ENCODE data around the gene PDSS1.

PDSS1 gene

DNA sequence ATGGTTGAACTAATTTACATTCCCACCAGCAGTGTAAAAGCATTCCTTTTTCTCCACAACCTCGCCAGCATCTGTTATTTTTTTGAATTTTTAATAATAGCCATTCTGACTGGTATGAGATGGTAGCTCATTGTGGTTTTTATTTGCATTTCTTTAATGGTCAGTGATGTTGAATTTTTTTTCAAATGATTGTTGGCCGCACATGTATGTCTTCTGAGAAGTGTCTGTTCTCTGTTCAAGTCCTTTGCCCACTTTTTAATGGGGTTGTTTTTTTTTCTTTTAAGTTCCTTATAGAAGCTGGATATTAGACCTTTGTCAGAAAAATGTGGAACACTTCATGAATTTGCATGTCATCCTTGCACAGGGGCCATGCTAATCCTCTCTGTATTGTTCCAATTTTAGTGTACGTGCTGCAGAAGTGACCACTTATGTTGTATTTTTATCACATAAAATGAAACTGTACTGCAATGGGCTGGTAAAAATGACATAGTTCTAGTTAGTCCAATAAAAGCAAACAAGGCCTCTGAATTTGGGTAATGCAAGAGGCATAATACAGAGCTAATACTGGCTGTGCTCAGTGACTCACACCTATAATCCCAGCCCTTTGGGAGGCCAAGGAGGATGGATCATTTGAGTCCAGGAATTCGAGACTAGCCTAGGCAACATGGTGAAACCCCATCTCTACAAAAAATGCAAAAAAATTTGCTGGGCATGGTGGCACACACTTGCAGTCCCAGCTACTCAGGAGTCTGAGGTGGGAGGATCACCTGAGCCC, 92.9 kb downstream of the PDSS1 start:
- ATAC-seq (no peak), DNase-seq (no peak)
- H3K9me3 Mint-ChIP-seq = peaks cover under 1 to 4% of the 10 kb centered on the region in 2 donors
- H3K4me1 Mint-ChIP-seq = peaks cover 47% of the 10 kb centered on the region
- no peaks in the 10 kb centered on the region for H3K27me3 Mint-ChIP-seq
- no peak overlapping the region for H3K27ac Mint-ChIP-seq
- no peak overlapping the region for H3K4me3 Mint-ChIP-seq

- ATAC-seq = no peak
- peaks cover 43% of the 10 kb centered on the region for H3K4me1 Mint-ChIP-seq
Observed at GRCh38 chr10:26792758-26793495, 95.4 kb downstream of the PDSS1 start.

More at GRCh38 chr10:26792758-26793495, 95.4 kb downstream of the PDSS1 start:
- H3K27me3 Mint-ChIP-seq = no peaks in the 10 kb centered on the region
- H3K27ac Mint-ChIP-seq = no peak overlapping the region
- no peak for DNase-seq
- H3K4me3 Mint-ChIP-seq = no peak overlapping the region
- H3K9me3 Mint-ChIP-seq = peaks cover 8 to 10% of the 10 kb centered on the region in 2 donors
